Measurements from ENCODE around the gene FXYD5. TPM values are rescaled to one million over a fixed set of nuclear protein-coding genes. Genes with fewer than 3 reads are reported as not detected.

Gene FXYD5
- total and polyA plus RNA-seq, 9 of the 15 experiments (the other 6 are each of a cell fraction or from before 2014, with no cell fraction given): 104 to 537 (median 174) TPM

GRCh38 chr19:35119091-35119490, 35.4 kb upstream of the FXYD5 start:
- Histone ChIP-seq H3K4me2 (ENCODE audit: insufficient read depth, low read length) (no peak overlapping the region), H3K27ac (ENCODE audit: extremely low read depth, low read depth, low read length) (no peak overlapping the region), H3K9me3 (replicated peaks; ENCODE audit: control insufficient read depth, insufficient read depth, low read depth, low read length) (no peaks in the 10 kb centered on the region), H3K79me2 (ENCODE audit: control insufficient read depth, insufficient read depth, low read length) (no peaks in the 10 kb centered on the region), H3K36me3 (ENCODE audit: control insufficient read depth, insufficient read depth, low read length) (no peaks in the 10 kb centered on the region), H3K27me3 (ENCODE audit: control insufficient read depth in 2 of 2, insufficient read depth in 2 of 2, low read length in 2 of 2) (peaks cover 0 to 21% of the 10 kb centered on the region in 2 experiments; a peak in 4 of 5 replicates), H3K4me1 (replicated peaks in 1 of 2; ENCODE audit: control insufficient read depth in 2 of 2, insufficient read depth in 2 of 2, low read length in 2 of 2) (peaks cover 12 to 45% of the 10 kb centered on the region in 2 experiments; a peak in 4 of 5 replicates), H2AFZ (ENCODE audit: low read depth, low read length) (no peak overlapping the region), H3K4me3 (no peak overlapping the region), H3K9me1 (ENCODE audit: control insufficient read depth, insufficient read depth, low read length) (no peaks in the 10 kb centered on the region), H4K20me1 (replicated peaks; ENCODE audit: control insufficient read depth, insufficient read depth, low read length) (no peaks in the 10 kb centered on the region), H3K9ac (ENCODE audit: insufficient read depth in 1 of 2, low read depth in 2 of 2, low read length in 2 of 2) (peak overlapping the region in 1 of 2 experiments; percentile 50; a peak in 2 of 4 replicates)
- ATAC-seq (no peak), FAIRE-seq (no peak), DNase-seq (ENCODE audit: extremely low read depth in 1 of 4, low spot score in 3 of 4) (no peak)
- BruUV-seq (replicated peaks): no TSS peak
- TF ChIP-seq NR1H2 (CRISPR knock-in tag; IDR thresholded peaks at IDR 0.05) (no peak), HIVEP1 (CRISPR knock-in tag; IDR thresholded peaks at IDR 0.05) (no peak), MTA1 (IDR thresholded peaks at IDR 0.05; ENCODE audit: borderline replicate concordance) (no peak), GABPB1 (CRISPR knock-in tag; IDR thresholded peaks at IDR 0.05) (no peak)
- ChIA-PET CTCF (ENCODE audit: low intra/inter-chr PET ratio) (no interaction called here), POLR2A (interaction anchor here (0.7 to 0.9 kb wide), 3 partner anchors 10 to 51 kb away, joined by 3 read pairs; no protein-coding TSS in a partner anchor)
- intact Hi-C loops (cut with micrococcal nuclease) (no loop called here), in situ Hi-C loops (cut with MboI) (no loop called here)
- WGBS (ENCODE audit: insufficient coverage, low coverage, missing lambda C conversion rate): 55% methylated on average over 13 of the region's 14 CpGs

GRCh38 chr19:35119578-35120155, 34.9 kb upstream of the FXYD5 start:
- no peak for TF ChIP-seq ZNF668 (CRISPR knock-in tag; IDR thresholded peaks at IDR 0.05)
- no peak for TF ChIP-seq IRF1 (CRISPR knock-in tag; IDR thresholded peaks at IDR 0.05; ENCODE audit: borderline replicate concordance)
- no peak for TF ChIP-seq CXXC5 (CRISPR knock-in tag; IDR thresholded peaks at IDR 0.05)
- no peak for TF ChIP-seq BRD4 (IDR thresholded peaks at IDR 0.05)
- TF ChIP-seq CEBPG (CRISPR knock-in tag; IDR thresholded peaks at IDR 0.05): 0 out of 2 replicates have a peak, but pooled peaks have one; percentile 8
- TF ChIP-seq CEBPG (tag; conservative IDR thresholded peaks at IDR 0.05 in 1 of 2, IDR thresholded peaks at IDR 0.05 in 1 of 2): no peak; a peak in 1 of 4 replicates
- TF ChIP-seq SP2 (IDR thresholded peaks at IDR 0.05; ENCODE audit: extremely low read depth, low read depth, low read length, poor library complexity, severe bottlenecking): no peak
- TF ChIP-seq CEBPB (tag; IDR thresholded peaks at IDR 0.05): peak; percentile 55; the same call in 1 of the 2 replicates
- TF ChIP-seq ZBTB1 (CRISPR knock-in tag; IDR thresholded peaks at IDR 0.05; ENCODE audit: borderline replicate concordance, low read depth): no peak
- Histone ChIP-seq H3K27ac (ENCODE audit: extremely low read depth, low read depth, low read length) (no peak overlapping the region), H3K27me3 (ENCODE audit: control insufficient read depth in 2 of 2, insufficient read depth in 2 of 2, low read length in 2 of 2) (peaks cover 0 to 21% of the 10 kb centered on the region in 2 experiments; a peak in 4 of 5 replicates), H4K20me1 (replicated peaks; ENCODE audit: control insufficient read depth, insufficient read depth, low read length) (no peaks in the 10 kb centered on the region), H3K36me3 (ENCODE audit: control insufficient read depth, insufficient read depth, low read length) (no peaks in the 10 kb centered on the region), H3K4me2 (ENCODE audit: insufficient read depth, low read length) (no peak overlapping the region), H3K79me2 (ENCODE audit: control insufficient read depth, insufficient read depth, low read length) (no peaks in the 10 kb centered on the region), H3K4me3 (no peak overlapping the region), H2AFZ (ENCODE audit: low read depth, low read length) (no peak overlapping the region), H3K9me1 (ENCODE audit: control insufficient read depth, insufficient read depth, low read length) (no peaks in the 10 kb centered on the region), H3K9ac (ENCODE audit: insufficient read depth in 1 of 2, low read depth in 2 of 2, low read length in 2 of 2) (no peak overlapping the region; a peak in 1 of 4 replicates), H3K4me1 (replicated peaks in 1 of 2; ENCODE audit: control insufficient read depth in 2 of 2, insufficient read depth in 2 of 2, low read length in 2 of 2) (peaks cover 14 to 48% of the 10 kb centered on the region in 2 experiments; a peak in 4 of 5 replicates), H3K9me3 (replicated peaks; ENCODE audit: control insufficient read depth, insufficient read depth, low read depth, low read length) (no peaks in the 10 kb centered on the region)
- intact Hi-C loops (cut with micrococcal nuclease): no loop called here
- BruUV-seq (replicated peaks): no TSS peak
- ChIA-PET CTCF (ENCODE audit: low intra/inter-chr PET ratio) (no interaction called here), POLR2A (interaction anchor here (0.7 to 0.9 kb wide), 3 partner anchors 11 to 52 kb away, joined by 3 read pairs; no protein-coding TSS in a partner anchor)
- WGBS (ENCODE audit: insufficient coverage, low coverage, missing lambda C conversion rate): 51% methylated on average over 8 of the region's 9 CpGs
- ATAC-seq: no peak
- in situ Hi-C loops (cut with MboI): no loop called here
- FAIRE-seq: no peak
- DNase-seq (ENCODE audit: extremely low read depth in 1 of 4, low spot score in 3 of 4): no peak
